GM19238 (cell line): Measurements from ENCODE around the gene SH3GL1.

Experiments used
- DNase-seq: peaks from one replicate; pipeline ENCODE4 v3.0.0; 2011; ENCODE audit warnings: low spot score; ENCODE audit not compliant: insufficient read length

SH3GL1 gene

GRCh38 chr19:4319067-4319718 lies 81.2 kb downstream of the SH3GL1 start:
- DNase-seq: no peak

GRCh38 chr19:4318460-4318859 lies 81.9 kb downstream of the SH3GL1 start:
- no peak for DNase-seq

- DNase-seq: no peak
These were observed 83.4 kb downstream of the SH3GL1 start for GRCh38 chr19:4316956-4317355.

- DNase-seq: no peak
These were observed 86.4 kb downstream of the SH3GL1 start for GRCh38 chr19:4313847-4314490.
